ENCODE data around the gene OR51A4. TPM values are rescaled to one million over a fixed set of nuclear protein-coding genes. Genes with fewer than 3 reads are reported as not detected.

OR51A4 gene
- total RNA-seq (not detected), polyA plus RNA-seq (not detected)
- long read RNA-seq, donor 1, result 0 reads
- long read RNA-seq, donor 2, result 0 reads

GRCh38 chr11:4947505-4947904, at the start of gene OR51A4:
OR51A4 (minus strand) TSS chr11:4947605; CDS start chr11:4947100, 505 bp downstream.
- Histone ChIP-seq H3K27ac (ENCODE audit: low read depth in 1 of 2, low read length in 2 of 2) (no peak within 1 kb of the TSS), H3K36me3 (ENCODE audit: control insufficient read depth in 1 of 2, insufficient read depth in 2 of 2, low read length in 1 of 2) (no peaks in the 10 kb centered on the region), H3K27me3 (ENCODE audit: control insufficient read depth in 1 of 2, insufficient read depth in 2 of 2, low read length in 1 of 2) (no peaks in the 10 kb centered on the region), H3K9me3 (ENCODE audit: control insufficient read depth, low read length) (no peaks in the 10 kb centered on the region), H3K4me1 (ENCODE audit: control insufficient read depth in 1 of 2, insufficient read depth in 2 of 2, low read length in 2 of 2) (no peaks in the 10 kb centered on the region), H3K4me3 (ENCODE audit: low read length in 2 of 2) (no peak within 1 kb of the TSS)
- intact Hi-C loops (cut with DNase I), result no loop called here
- ATAC-seq (ENCODE audit: low FRiP score), result no peak
- no peak for DNase-seq

GRCh38 chr11:4994551-4994950, 47.1 kb upstream of the OR51A4 start, which contains the start of gene OR51L1:
OR51L1 (plus strand) TSS chr11:4994851; CDS start chr11:4998983, 4,132 bp downstream.
- 85 to 91% methylated on average over 2 of the region's 2 CpGs for WGBS, 2 donors
- H3K4me1 ChIP-seq (ENCODE audit: control insufficient read depth in 1 of 2, insufficient read depth in 2 of 2, low read length in 2 of 2), result no peaks in the 10 kb centered on the region
- H3K4me3 ChIP-seq (ENCODE audit: low read length in 2 of 2), result no peak within 1 kb of the TSS
- no peak within 1 kb of the TSS for H3K27ac ChIP-seq (ENCODE audit: low read depth in 1 of 2, low read length in 2 of 2)
- intact Hi-C loops (cut with DNase I), result no loop called here
- no peaks in the 10 kb centered on the region for H3K36me3 ChIP-seq (ENCODE audit: control insufficient read depth in 1 of 2, insufficient read depth in 2 of 2, low read length in 1 of 2)
- ATAC-seq (ENCODE audit: low FRiP score), result no peak
- no peaks in the 10 kb centered on the region for H3K9me3 ChIP-seq (ENCODE audit: control insufficient read depth, low read length)
- no peaks in the 10 kb centered on the region for H3K27me3 ChIP-seq (ENCODE audit: control insufficient read depth in 1 of 2, insufficient read depth in 2 of 2, low read length in 1 of 2)
- no peak for DNase-seq

GRCh38 chr11:4991060-4991459, 43.7 kb upstream of the OR51A4 start:
- H3K36me3 ChIP-seq (ENCODE audit: control insufficient read depth in 1 of 2, insufficient read depth in 2 of 2, low read length in 1 of 2), result no peaks in the 10 kb centered on the region
- WGBS, 2 donors, result 32 to 60% methylated on average over 1 of the region's 1 CpG
- H3K4me1 ChIP-seq (ENCODE audit: control insufficient read depth in 1 of 2, insufficient read depth in 2 of 2, low read length in 2 of 2), result no peaks in the 10 kb centered on the region
- DNase-seq (no peak), ATAC-seq (ENCODE audit: low FRiP score) (no peak)
- H3K9me3 ChIP-seq (ENCODE audit: control insufficient read depth, low read length), result no peaks in the 10 kb centered on the region
- H3K27ac ChIP-seq (ENCODE audit: low read depth in 1 of 2, low read length in 2 of 2), result no peak overlapping the region
- no peak overlapping the region for H3K4me3 ChIP-seq (ENCODE audit: low read length in 2 of 2)
- intact Hi-C loops (cut with DNase I), result loop anchor here in 1 of 2 donors (1.0 kb wide), 1 partner anchor 8 kb away; no protein-coding TSS in a partner anchor
- H3K27me3 ChIP-seq (ENCODE audit: control insufficient read depth in 1 of 2, insufficient read depth in 2 of 2, low read length in 1 of 2), result no peaks in the 10 kb centered on the region

GRCh38 chr11:4983841-4984240, 36.4 kb upstream of the OR51A4 start:
- Histone ChIP-seq H3K27me3 (ENCODE audit: control insufficient read depth in 1 of 2, insufficient read depth in 2 of 2, low read length in 1 of 2) (no peaks in the 10 kb centered on the region), H3K9me3 (ENCODE audit: control insufficient read depth, low read length) (no peaks in the 10 kb centered on the region), H3K27ac (ENCODE audit: low read depth in 1 of 2, low read length in 2 of 2) (no peak overlapping the region), H3K36me3 (ENCODE audit: control insufficient read depth in 1 of 2, insufficient read depth in 2 of 2, low read length in 1 of 2) (no peaks in the 10 kb centered on the region), H3K4me3 (ENCODE audit: low read length in 2 of 2) (no peak overlapping the region), H3K4me1 (ENCODE audit: control insufficient read depth in 1 of 2, insufficient read depth in 2 of 2, low read length in 2 of 2) (no peaks in the 10 kb centered on the region)
- ATAC-seq (ENCODE audit: low FRiP score), result no peak
- DNase-seq, result no peak
- intact Hi-C loops (cut with DNase I), result no loop called here
- WGBS, 2 donors, result 67 to 75% methylated on average over 6 of the region's 6 CpGs

- H3K27ac ChIP-seq (ENCODE audit: low read depth in 1 of 2, low read length in 2 of 2), result no peak overlapping the region
- intact Hi-C loops (cut with DNase I), result no loop called here
These were observed 35.3 kb upstream of the OR51A4 start for GRCh38 chr11:4982678-4983077.

GRCh38 chr11:4979036-4979435, 31.6 kb upstream of the OR51A4 start:
- WGBS, 2 donors, result 31 to 33% methylated on average over 3 of the region's 3 CpGs
- Histone ChIP-seq H3K4me1 (ENCODE audit: control insufficient read depth in 1 of 2, insufficient read depth in 2 of 2, low read length in 2 of 2) (no peaks in the 10 kb centered on the region), H3K9me3 (ENCODE audit: control insufficient read depth, low read length) (no peaks in the 10 kb centered on the region), H3K4me3 (ENCODE audit: low read length in 2 of 2) (no peak overlapping the region), H3K36me3 (ENCODE audit: control insufficient read depth in 1 of 2, insufficient read depth in 2 of 2, low read length in 1 of 2) (no peaks in the 10 kb centered on the region), H3K27ac (ENCODE audit: low read depth in 1 of 2, low read length in 2 of 2) (no peak overlapping the region), H3K27me3 (ENCODE audit: control insufficient read depth in 1 of 2, insufficient read depth in 2 of 2, low read length in 1 of 2) (no peaks in the 10 kb centered on the region)
- intact Hi-C loops (cut with DNase I), result no loop called here
- no peak for ATAC-seq (ENCODE audit: low FRiP score)
- DNase-seq, result no peak

More at GRCh38 chr11:4982678-4983077, 35.3 kb upstream of the OR51A4 start:
- ATAC-seq (ENCODE audit: low FRiP score) (no peak), DNase-seq (no peak)
- H3K27me3 ChIP-seq (ENCODE audit: control insufficient read depth in 1 of 2, insufficient read depth in 2 of 2, low read length in 1 of 2), result no peaks in the 10 kb centered on the region
- no peak overlapping the region for H3K4me3 ChIP-seq (ENCODE audit: low read length in 2 of 2)
- H3K4me1 ChIP-seq (ENCODE audit: control insufficient read depth in 1 of 2, insufficient read depth in 2 of 2, low read length in 2 of 2), result no peaks in the 10 kb centered on the region
- WGBS, 2 donors, result 73 to 76% methylated on average over 3 of the region's 3 CpGs
- no peaks in the 10 kb centered on the region for H3K36me3 ChIP-seq (ENCODE audit: control insufficient read depth in 1 of 2, insufficient read depth in 2 of 2, low read length in 1 of 2)
- H3K9me3 ChIP-seq (ENCODE audit: control insufficient read depth, low read length), result no peaks in the 10 kb centered on the region

- no peak for ATAC-seq (ENCODE audit: low FRiP score)
- DNase-seq, result no peak
- intact Hi-C loops (cut with DNase I), result no loop called here
- Histone ChIP-seq H3K9me3 (ENCODE audit: control insufficient read depth, low read length) (peaks cover 3% of the 10 kb centered on the region), H3K36me3 (ENCODE audit: control insufficient read depth in 1 of 2, insufficient read depth in 2 of 2, low read length in 1 of 2) (no peaks in the 10 kb centered on the region), H3K27ac (ENCODE audit: low read depth in 1 of 2, low read length in 2 of 2) (no peak overlapping the region), H3K27me3 (ENCODE audit: control insufficient read depth in 1 of 2, insufficient read depth in 2 of 2, low read length in 1 of 2) (no peaks in the 10 kb centered on the region), H3K4me3 (ENCODE audit: low read length in 2 of 2) (no peak overlapping the region), H3K4me1 (ENCODE audit: control insufficient read depth in 1 of 2, insufficient read depth in 2 of 2, low read length in 2 of 2) (no peaks in the 10 kb centered on the region)
- WGBS, 2 donors, result 81 to 86% methylated on average over 5 of the region's 5 CpGs
These were observed 28.0 kb upstream of the OR51A4 start for GRCh38 chr11:4975436-4975835.

GRCh38 chr11:4962816-4963215, 15.4 kb upstream of the OR51A4 start:
- Histone ChIP-seq H3K4me1 (ENCODE audit: control insufficient read depth in 1 of 2, insufficient read depth in 2 of 2, low read length in 2 of 2) (no peaks in the 10 kb centered on the region), H3K27me3 (ENCODE audit: control insufficient read depth in 1 of 2, insufficient read depth in 2 of 2, low read length in 1 of 2) (peaks cover 0 to 1% of the 10 kb centered on the region in 2 donors), H3K36me3 (ENCODE audit: control insufficient read depth in 1 of 2, insufficient read depth in 2 of 2, low read length in 1 of 2) (no peaks in the 10 kb centered on the region), H3K27ac (ENCODE audit: low read depth in 1 of 2, low read length in 2 of 2) (no peak overlapping the region), H3K4me3 (ENCODE audit: low read length in 2 of 2) (no peak overlapping the region), H3K9me3 (ENCODE audit: control insufficient read depth, low read length) (no peaks in the 10 kb centered on the region)
- 26 to 44% methylated on average over 1 of the region's 1 CpG for WGBS, 2 donors
- no peak for ATAC-seq (ENCODE audit: low FRiP score)
- intact Hi-C loops (cut with DNase I), result no loop called here
- DNase-seq, result no peak

GRCh38 chr11:4960877-4961276, 13.5 kb upstream of the OR51A4 start:
- no peak overlapping the region for H3K27ac ChIP-seq (ENCODE audit: low read depth in 1 of 2, low read length in 2 of 2)
- H3K9me3 ChIP-seq (ENCODE audit: control insufficient read depth, low read length), result no peaks in the 10 kb centered on the region
- no peaks in the 10 kb centered on the region for H3K4me1 ChIP-seq (ENCODE audit: control insufficient read depth in 1 of 2, insufficient read depth in 2 of 2, low read length in 2 of 2)
- ATAC-seq (ENCODE audit: low FRiP score) (no peak), DNase-seq (no peak)
- peaks cover 0 to 1% of the 10 kb centered on the region in 2 donors for H3K27me3 ChIP-seq (ENCODE audit: control insufficient read depth in 1 of 2, insufficient read depth in 2 of 2, low read length in 1 of 2)
- no peak overlapping the region for H3K4me3 ChIP-seq (ENCODE audit: low read length in 2 of 2)
- no peaks in the 10 kb centered on the region for H3K36me3 ChIP-seq (ENCODE audit: control insufficient read depth in 1 of 2, insufficient read depth in 2 of 2, low read length in 1 of 2)
- 77 to 85% methylated on average over 3 of the region's 3 CpGs for WGBS, 2 donors
- intact Hi-C loops (cut with DNase I), result no loop called here
